ENCODE data around the gene MED13. TPM values are rescaled to one million over a fixed set of nuclear protein-coding genes. Genes with fewer than 3 reads are reported as not detected.
"Not testable (repeated sequence)": the region's sequence is repeated elsewhere in the genome, so short reads cannot be mapped to it uniquely, and the experiment has no call there.

The MED13 gene
- polyA plus RNA-seq, 12 donors, result 23.6 to 37.3 (median 32.4) TPM; not detected in 1

DNA sequence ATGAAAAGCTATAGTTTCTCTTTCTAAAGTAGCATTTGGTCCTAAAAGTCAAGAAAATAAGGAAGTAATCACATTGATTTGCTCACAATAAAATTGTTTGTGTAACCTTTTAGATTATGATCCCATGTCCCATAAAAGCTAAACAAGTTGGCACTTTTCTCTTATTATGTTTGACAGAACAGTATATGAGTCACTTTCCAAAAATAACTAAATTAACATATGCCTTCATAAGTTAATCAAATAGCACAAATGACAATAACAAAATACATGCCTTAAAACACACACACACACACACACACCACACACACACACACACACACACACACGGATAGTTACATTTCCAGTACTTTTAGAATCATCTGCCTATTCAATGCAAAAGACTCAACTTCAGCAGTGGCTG is 2.8 kb downstream of the MED13 start:
- no peak for DNase-seq

DNA sequence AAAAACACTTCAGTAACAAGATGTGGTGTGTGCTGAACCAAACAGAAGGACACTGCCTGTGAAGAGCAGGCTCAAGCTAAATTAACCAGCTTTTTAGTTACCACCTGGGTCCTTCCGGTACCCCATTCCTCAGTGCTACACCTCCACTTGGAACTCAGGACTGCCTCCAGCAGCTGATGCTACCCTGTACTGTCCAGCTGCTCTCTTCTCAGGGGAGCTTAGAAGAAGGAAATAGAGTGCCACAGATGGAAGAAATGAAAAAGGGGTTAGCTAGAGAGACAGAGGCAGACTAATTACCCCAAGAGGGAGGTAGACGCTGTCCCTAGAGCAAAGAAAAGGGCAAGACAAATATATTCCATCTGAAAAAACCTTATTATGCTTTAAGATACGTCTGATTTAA is 5.7 kb downstream of the MED13 start:
- DNase-seq, result no peak

DNA sequence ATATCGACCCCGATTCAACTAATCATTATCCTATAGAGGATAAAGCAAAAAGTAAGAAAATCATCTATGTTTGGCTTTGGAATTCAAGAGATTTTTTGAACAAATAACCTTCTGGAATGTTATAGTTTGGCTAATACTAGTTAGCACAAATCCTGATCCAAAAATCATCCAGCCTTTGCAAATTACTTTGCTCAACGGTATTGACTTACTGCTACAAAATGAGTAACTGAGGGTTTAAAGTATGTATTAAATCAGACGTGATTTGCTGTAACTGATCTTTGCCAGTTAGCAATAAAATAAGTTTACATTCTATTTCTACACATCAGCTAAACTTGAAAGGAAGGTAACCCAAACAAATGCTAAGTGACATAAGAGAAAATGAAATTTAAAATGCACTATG is 6.5 kb downstream of the MED13 start:
- no peak for DNase-seq

DNA sequence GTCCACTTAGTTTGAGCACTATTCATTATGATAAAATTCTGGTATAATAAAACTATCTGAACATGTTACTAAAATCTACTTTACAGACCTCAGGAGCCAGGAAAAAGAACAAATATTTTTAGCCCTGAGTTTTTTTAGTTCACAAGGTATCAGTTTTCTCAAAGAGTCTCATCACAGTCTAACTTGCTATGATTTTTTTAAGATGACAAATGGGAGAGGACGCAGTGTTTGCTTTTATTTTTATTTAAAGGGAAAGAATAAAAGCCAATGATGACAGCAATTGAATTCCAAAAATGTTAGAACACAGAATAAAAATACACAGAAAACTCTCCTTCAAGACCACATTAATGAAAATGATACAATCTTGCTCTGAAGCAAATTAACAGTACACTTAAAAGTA is 7.4 kb downstream of the MED13 start:
- no peak for DNase-seq

DNA sequence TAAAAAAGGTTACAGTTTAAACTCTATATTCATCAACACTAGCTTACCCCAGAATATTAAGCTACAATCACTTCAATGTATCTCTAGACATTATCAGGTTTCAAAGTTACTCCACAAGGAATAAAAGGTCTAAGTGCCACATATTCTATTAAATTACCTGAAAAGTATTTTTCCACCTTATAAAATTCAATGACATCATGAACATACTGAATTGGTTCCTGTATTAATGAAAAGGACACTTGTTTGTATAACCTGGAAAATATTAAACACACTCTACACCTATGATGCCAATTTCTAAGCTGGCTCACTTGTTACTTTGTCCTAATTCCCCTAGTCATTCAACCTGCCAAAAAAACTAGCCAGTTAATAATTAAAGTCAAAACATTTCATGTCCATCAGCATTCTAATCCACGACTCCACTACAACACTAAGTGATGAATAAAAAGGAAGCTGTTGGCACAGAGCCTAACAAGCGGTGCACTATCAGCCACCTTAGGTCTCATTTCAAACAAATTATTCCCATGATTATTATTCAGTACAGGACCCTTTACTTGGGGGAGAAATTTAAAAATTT is 12.2 kb downstream of the MED13 start:
- DNase-seq, result no peak

DNA sequence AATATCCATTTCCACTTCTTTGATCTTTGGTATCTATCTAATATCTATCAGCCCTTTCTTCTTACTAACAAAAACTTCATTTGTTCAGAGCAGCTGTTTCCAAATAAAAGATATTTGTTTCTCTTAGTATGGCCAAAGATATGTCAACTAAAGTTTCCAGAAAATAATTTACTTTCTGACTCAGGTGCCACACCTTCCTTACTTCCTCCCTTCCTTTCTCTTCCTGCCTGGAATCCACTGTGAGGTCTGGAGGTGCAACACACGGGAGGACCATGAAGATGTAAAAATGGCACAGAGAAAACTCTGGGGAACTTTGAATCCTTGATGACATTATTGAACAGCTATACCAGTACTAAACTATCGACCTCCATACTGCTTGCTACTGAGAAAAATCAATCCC is 14.0 kb downstream of the MED13 start:
- no peak for DNase-seq

DNA sequence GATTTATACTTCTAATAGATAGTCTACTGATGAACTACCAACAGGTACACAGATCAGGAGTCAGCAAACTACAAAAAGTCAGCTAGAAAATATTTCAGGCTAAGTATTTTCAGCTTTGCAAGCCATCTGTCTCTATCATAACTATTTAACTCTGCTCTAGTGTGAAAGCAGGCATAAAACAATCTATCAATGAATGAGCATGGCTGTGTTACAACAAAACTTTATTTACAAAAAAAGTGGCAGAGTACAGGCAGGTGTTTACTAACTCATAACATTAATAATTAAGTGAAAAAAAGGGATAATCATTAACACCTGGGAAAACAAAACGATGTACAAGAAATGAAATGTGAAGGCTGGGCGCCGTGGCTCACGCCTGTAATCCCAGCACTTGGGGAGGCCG is 15.8 kb downstream of the MED13 start:
- no peak for DNase-seq

DNA sequence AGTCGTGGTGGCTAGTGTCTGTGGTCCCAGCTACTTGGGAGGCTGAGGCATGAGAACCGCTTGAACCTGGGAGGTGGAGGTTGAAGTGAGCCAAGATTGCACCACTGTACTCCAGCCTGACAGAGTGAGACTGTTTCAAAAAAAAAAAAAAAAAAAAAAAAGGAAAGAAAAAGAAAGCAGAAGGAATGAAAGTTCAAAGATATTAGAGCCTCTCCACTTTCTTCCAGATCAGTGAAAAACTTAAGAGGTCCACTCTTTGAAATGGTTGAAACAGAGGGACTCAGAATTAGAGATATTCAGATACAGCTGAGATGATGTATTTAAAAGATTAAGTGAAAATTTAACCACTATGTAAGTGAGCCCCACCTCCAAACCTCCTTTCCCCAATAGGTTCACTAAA is 16.8 kb downstream of the MED13 start:
- no peak for DNase-seq

DNA sequence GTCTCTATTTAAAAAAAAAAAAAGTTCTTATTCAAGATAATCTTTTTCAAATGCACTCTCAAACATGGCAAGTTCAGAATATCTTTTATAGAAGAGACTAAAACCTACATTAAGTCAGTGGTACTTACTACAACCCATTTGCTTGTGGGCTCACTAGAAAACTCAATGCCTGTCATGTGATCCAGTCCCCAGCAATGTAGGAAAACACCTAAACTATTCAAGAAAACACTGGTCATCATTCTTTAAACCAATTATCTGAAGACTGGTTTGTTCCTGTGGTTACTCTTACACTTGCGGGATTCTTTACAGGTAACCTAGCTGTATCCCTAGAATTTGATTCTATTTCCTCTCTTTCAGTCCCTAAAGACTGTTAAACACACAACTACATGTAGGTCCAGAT is 19.6 kb downstream of the MED13 start:
- DNase-seq, result no peak

DNA sequence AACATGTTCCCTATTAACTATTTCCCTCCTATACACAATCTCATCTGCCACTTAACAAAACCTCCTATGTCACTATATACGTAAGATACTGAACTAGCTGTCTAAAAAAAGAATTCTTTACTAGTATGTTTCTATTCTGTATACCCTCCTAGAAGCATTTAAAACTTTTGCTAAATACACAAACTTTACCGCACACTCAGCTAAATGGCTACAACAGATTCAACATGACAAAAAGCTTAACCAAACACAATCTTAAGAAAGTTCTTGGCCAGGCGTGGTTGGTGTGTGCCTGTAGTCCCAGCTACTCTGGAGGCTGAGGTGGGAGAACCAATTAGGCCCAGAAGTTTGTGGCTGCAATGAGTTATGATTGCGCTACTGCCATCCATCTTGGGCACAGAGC is 20.0 kb downstream of the MED13 start:
- DNase-seq, result no peak

DNA sequence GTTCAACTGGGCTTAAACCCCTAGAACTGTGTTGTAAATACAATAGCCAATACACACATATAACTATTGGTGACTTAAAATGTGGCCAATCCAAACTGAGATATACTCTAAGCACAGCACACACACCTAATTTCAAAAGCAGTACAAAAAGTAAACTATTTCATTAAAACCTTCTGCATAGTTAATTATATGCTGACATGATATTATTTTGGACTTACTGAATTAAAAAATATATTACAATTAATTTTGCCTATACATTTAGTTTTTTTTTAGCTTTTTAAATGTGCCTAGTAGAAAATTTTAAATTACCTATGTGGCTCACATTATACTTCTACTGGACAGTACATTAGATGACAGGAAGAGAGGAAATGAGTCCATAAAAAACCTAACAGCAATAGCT is 21.5 kb downstream of the MED13 start:
- no peak for DNase-seq

DNA sequence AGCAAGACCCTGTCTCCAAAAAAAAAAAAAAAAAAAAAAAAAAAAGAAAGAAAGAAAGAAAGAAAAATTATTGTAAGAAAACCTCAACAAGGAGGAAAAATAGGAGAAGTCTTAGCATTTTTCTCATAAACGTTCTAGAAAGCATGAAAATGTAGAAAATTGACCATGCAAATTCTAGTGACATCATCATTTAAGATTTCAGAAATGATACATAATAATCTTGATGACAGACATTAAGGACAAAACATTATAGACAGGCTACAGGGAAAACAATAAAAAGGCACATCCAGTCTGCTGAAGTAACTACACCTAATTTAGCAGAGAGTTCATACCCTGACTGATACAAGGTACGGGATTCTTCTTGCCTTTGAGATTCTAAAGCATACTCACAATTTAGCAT is 21.9 kb downstream of the MED13 start:
- no peak for DNase-seq

DNA sequence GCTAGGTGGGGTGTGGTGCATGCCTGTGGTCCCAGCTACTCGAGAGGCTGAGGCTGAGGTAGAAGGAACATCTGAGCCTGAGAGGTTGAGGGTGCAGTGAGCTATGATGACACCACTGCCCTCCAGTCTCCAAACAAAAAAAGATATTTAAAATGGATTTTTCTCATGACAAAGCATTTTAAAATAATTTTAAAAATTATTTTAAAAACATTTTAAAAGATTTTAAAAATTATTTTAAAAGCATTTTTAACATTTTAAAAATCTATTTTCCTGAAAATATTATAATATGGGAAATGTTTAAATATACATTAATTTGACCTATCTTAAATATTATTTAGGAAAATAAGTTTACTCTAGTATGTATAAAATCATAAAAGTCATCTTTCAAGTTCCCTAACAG is 26.8 kb downstream of the MED13 start:
- no peak for DNase-seq

DNA sequence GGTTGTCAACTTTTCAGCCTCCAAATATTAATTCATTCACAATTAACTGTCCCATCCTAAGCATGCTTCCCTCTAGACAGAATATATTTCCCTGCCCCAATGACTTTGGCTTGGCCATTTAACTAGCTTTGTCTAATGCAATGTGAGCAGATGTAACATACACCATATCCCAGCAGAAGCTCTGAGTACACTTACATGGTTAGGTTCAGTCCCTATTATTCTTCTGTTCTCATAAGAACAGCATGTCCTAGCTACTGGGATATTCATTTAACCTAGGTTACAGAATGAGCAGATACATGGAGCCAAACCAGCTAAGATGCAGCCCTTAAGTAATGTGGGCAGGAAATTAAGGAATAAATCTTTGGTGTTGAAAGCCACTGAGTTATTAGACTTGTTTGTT is 31.8 kb downstream of the MED13 start:
- no peak for DNase-seq

DNA sequence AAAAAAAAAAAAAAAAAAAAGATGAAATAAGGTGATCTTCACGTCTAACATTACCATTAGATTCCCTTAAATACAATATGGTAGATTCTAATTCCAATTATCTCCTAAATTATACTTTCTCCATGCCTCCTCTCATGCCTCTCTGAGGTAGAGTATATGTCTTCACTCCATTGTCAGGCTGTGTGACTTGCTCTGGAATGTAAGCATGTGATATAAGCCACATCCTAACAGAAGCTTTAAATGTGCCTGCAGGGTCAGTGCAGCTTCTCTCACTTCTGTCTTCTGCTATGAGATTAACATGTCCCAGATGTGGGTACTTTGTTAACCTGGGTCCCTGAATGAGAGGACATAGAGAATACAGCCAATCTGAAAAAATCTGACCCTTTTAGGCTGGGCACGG is 32.6 kb downstream of the MED13 start:
- no peak for DNase-seq

DNA sequence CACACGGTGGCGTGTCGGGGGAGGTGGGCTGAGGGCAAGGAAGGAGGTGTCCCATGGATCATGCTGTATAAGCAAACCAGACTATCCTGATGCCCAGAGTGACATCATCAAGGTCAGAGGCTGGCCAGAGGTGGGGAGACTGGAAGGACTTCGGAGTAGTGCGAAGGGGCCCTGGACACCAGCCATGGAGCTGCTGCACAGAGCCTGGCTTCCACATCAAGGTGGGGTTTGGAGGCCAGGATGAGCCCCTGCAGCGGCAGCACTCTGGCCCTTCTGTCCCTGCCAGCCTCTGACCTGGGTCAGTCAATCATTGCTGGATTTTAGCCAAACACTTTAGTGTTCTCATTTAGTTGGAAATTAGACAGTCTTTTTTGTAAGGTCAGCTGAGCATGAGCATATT is 34.8 kb downstream of the MED13 start:
- no peak for DNase-seq

DNA sequence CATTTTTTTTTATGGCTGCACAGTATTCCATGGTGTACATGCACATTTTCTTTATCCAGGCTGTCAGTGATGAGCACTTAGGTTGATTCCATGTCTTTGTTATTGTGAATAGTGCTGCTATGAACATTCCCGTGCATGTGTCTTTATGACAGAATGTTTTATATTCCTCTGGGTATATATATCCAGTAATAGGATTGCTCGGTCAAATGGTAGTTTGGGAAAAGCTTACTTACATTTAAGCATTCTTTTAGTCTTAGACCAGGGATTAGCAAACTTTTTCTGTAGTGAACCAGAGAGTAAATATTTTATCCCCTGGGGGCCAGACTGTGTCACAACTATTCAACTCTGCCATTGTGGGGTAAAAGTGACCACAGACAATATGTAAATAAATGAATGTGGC is 40.2 kb downstream of the MED13 start:
- DNase-seq, result no peak

DNA sequence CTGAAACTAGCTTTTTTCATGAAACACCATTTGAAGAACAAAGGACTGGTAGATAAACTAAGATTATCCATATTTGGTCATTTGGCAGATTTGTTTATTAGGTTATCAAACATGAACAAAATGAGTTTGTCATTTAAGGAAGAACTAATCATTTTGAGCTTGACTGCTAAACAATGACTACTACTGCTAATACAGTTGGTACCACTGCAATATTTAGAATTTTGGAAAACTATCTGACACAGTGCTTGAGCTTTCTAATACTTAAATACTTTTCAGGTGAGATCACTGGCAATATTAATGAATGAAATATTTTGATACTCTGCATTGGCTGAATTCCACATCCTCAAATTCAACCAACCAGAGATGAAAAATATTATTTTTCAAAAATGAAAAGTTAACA is 47.2 kb downstream of the MED13 start:
- no peak for DNase-seq

DNA sequence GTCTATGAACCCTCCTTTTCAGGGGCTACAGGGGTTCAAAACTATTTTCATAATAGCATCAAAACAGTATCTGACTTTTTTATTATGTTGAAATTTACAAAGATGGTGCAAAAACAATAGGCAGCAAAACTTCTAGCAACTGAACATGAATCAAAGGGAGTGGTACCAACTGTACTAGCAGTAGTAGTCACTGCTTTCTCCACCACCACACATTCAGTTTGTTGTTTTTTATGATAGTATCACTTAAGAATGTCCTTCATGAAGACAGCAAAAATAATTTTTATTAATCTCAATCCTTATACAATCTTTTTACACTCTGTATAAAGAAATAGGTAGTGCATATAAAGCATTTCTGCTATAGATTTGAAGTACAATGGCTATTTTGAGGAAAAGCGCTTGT is 47.6 kb downstream of the MED13 start:
- no peak for DNase-seq

DNA sequence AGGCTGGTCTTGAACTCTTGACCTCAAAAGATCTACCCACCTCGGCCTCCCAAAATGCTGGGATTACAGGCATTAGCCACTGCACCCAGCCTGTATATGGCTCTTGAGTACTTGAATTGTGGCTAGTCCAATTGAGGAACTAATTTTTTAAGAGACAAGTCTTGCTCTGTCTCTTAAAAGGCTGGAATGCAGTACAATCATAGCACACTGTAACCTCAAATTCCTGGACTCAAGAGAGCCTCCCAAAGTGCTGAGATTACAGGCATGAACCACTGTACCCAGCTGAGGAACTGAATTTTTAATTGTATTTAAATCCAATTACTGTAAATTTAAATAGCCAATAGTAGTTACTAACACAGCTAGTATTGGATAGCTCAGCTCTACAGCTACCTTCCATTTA is 50.6 kb downstream of the MED13 start:
- no peak for DNase-seq

DNA sequence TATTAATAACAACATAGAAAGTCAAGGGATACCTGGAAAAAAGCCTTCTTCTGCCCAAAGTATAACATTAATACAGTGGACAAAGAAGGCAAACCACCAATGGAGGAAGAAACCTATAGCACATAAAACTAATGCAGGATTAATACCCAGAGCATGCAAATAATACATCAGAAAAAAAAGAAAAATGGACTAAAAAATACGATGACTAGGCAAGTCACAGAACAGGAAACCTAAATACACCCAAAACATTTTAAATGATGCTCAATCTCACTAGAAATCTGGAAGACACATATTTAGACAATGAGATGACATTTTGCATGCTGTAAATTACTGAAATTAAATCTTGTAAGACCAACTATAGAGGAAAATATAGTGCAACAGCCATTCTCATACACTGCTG is 55.9 kb downstream of the MED13 start:
- no peak for DNase-seq

DNA sequence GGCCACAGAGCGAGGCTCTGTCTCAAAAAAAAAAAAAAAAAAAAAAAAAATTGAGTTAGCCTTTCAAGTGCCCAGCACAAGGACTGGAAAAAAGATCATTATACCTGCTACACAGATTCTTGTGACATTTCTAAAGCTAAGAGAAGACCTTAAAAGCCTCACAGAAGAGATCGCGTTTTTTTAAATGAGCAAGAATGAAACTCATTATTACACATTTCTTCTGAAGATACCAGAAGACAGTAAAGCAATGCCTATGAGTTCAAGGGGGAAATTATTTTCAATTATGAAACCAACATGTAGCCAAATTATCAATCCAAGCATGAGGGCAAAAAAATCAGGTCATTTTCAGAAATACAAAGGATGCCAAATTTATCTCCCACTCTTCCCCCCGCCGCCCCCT is 56.8 kb downstream of the MED13 start:
- DNase-seq, result no peak

DNA sequence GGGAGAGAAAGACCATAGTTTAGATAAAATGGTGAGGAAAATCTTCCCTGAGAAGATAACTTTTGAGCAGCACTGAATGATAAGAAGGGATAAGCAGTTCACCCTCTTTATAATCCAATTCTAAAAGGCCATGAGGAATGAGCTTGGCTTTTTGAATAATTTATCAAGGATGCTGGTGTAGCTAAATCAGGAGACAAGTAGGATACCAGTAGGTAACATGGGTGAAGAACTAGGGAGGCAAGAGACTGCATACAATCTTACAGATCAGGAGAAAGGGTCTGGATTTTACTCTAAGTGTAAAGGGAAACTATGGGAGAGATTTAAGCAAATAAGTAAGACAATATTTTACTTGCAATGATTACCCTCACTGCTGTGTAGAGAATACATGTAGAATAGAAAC is 60.7 kb downstream of the MED13 start:
- DNase-seq, result no peak

DNA sequence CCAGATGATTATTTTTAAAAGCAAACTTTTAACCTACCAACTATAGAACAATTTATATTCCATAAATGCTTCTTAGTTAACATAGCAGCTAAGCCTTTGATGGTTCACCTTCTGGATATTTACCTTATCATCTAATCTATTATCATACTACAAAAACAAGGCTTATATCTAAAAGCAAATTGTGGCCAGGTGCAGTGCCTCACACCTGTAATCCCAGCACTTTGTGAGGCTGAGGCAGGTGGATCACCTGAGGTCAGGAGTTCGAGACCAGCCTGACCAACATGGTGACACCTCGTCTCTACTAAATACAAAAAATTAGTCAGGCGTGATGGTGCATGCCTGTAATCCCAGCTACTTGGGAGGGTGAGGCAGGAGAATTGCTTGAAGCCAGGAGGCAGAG is 61.9 kb downstream of the MED13 start:
- not testable (repeated sequence) for DNase-seq

DNA sequence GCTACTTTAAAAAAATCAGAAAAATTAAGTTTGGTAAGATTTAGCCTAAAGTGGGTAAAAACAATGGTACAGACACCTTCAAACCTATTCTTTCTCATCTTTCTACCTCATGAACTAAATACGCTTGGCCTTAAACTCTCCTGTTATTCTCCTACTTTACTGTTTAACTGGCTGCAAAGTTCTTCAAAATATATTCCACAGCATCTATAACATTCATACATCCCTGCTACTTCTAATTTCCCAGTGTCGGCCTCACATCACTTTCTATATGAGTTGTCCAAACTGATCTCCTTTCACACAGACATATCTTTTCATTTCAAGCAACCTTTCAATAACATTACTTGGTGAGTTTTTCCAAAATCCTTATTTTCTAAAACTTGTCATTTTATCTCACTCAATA is 64.0 kb downstream of the MED13 start:
- no peak for DNase-seq

Data from muscle of arm (tissue), 12 donors.